GM12874 (cell line): ENCODE measurements around the gene FKRP.

Source experiments
- CTCF ChIP-seq: IDR thresholded peaks from 2 replicates; pipeline ENCODE4 v1.5.1; 2011; ENCODE audit warnings: low read depth, mild to moderate bottlenecking, control low read depth, low read length, moderate library complexity; ENCODE audit not compliant: insufficient read depth

FKRP gene

GRCh38 chr19:46739290-46739771 is 6.5 kb upstream of the FKRP start:
- no peak for TF ChIP-seq CTCF

- no peak for TF ChIP-seq CTCF
Observed at GRCh38 chr19:46741447-46741846, 4.4 kb upstream of the FKRP start.

- no peak for TF ChIP-seq CTCF
Observed at GRCh38 chr19:46742926-46743480, 2.9 kb upstream of the FKRP start.

- TF ChIP-seq CTCF: no peak
Observed at GRCh38 chr19:46744005-46744691, 1.7 kb upstream of the FKRP start.

- TF ChIP-seq CTCF: no peak
Observed at GRCh38 chr19:46745030-46745429, 827 bp upstream of the FKRP start.

GRCh38 chr19:46746281-46747057 is 612 bp downstream of the FKRP start, which contains the start of gene STRN4:
TSS of gene STRN4 (minus strand) at chr19:46746450. CDS start at chr19:46746430, 20 bp downstream.
- TF ChIP-seq CTCF: no peak
